Spleen (tissue), 11 donors: Measurements from ENCODE around the gene KIF17. TPM values are rescaled to one million over a fixed set of nuclear protein-coding genes. Genes with fewer than 3 reads are reported as not detected.

Source experiments
- DNase-seq: peaks from one replicate; pipeline ENCODE4 v3.0.0-alpha.2; 2020
- H3K27ac ChIP-seq, 8 donors: fragments of 200-600 bp; sonication (generic) in 7 of 8; 1 replicate in 4 of 8; 2 replicates in 4 of 8; pipeline versions ENCODE4 v1.5.0 to v1.8.0; 2016 to 2021; ENCODE audit warnings: inconsistent platforms in 4 of 8, mild to moderate bottlenecking in 4 of 8, moderate library complexity in 1 of 8
- H3K27me3 ChIP-seq, 7 donors: fragments of 200-600 bp; sonication (generic) in 6 of 7; replicated peaks in 1 of 7; 1 replicate in 4 of 7; 2 replicates in 3 of 7; pipeline versions ENCODE4 v1.5.0 to v1.8.0; 2016 to 2021; ENCODE audit warnings: inconsistent platforms in 3 of 7, mild to moderate bottlenecking in 1 of 7
- H3K36me3 ChIP-seq, 6 donors: fragments of 200-600 bp; sonication (generic) in 5 of 6; 1 replicate in 4 of 6; 2 replicates in 2 of 6; pipeline versions ENCODE4 v1.5.0 to v1.8.0; 2016 to 2021; ENCODE audit warnings: inconsistent platforms in 2 of 6
- H3K4me1 ChIP-seq, 6 donors: fragments of 200-600 bp; sonication (generic) in 5 of 6; 1 replicate in 3 of 6; 2 replicates in 3 of 6; pipeline versions ENCODE4 v1.5.0 to v1.8.0; 2016 to 2021; ENCODE audit warnings: inconsistent platforms in 3 of 6
- H3K4me3 ChIP-seq, 8 donors: fragments of 200-600 bp; sonication (generic) in 7 of 8; 1 replicate in 4 of 8; 2 replicates in 4 of 8; pipeline versions ENCODE4 v1.5.0 to v1.8.0; 2016 to 2021; ENCODE audit warnings: inconsistent platforms in 4 of 8, mild to moderate bottlenecking in 4 of 8, moderate library complexity in 2 of 8
- H3K9me3 ChIP-seq, 8 donors: fragments of 200-600 bp; sonication (generic) in 7 of 8; 1 replicate in 4 of 8; 2 replicates in 4 of 8; pipeline versions ENCODE4 v1.5.0 to v1.8.0; 2016 to 2021; ENCODE audit warnings: inconsistent platforms in 4 of 8
- CTCF ChIP-seq, 11 experiments: fragments of 200-600 bp in 7 of 11; fragments of 450-650 bp in 4 of 11; sonication (generic) in 4 of 11; IDR thresholded peaks in 8 of 11; conservative IDR thresholded peaks in 3 of 11; 1 replicate in 7 of 11; 2 replicates in 4 of 11; pipeline versions ENCODE4 v1.4.0 to v1.8.0; 2016 to 2021; ENCODE audit warnings: antibody characterized with exemption in 11 of 11, inconsistent platforms in 4 of 11, mild to moderate bottlenecking in 1 of 11
- POLR2A ChIP-seq, 3 donors: fragments of 450-650 bp; IDR thresholded peaks; one replicate each; pipeline ENCODE4 v1.5.1; 2017; ENCODE audit warnings: antibody characterized with exemption in 3 of 3, mild to moderate bottlenecking in 1 of 3
- POLR2AphosphoS5 ChIP-seq, 3 donors: sonication (generic); formaldehyde crosslinking; IDR thresholded peaks; one replicate each; pipeline ENCODE4 v1.5.1; 2017; ENCODE audit warnings: antibody characterized with exemption in 3 of 3
- WGBS, 5 donors: extraction: QIAGEN DNeasy Blood & Tissue Kit in 3 of 5; methylation state at CpG; one replicate each; pipeline versions ENCODE4 v1.1.5 to v1.1.7; 2013 to 2018; 5-methylcytosine and 5-hydroxymethylcytosine counted together
- intact Hi-C: fragments of 100-400 bp; cut with DNase I; formaldehyde crosslinking; loops from one replicate; pipeline ENCODE4 v1.15.0; 2023; ENCODE audit warnings: low total_unique reads
- polyA plus RNA-seq, 3 donors: library from polyadenylated mRNA; stranded (reverse); fragments of 200-250 nt; gene quantifications; one replicate each; pipeline ENCODE4 v1.2.1, GENCODE V29; 2013
- total RNA-seq, 7 donors: library from RNA; depleted of rRNA in 3 of 7; stranded (reverse); fragments of >200 nt in 3 of 7; fragmentation: NEBNext Ultra II Directional in 4 of 7; extraction: Animal tissue kit (Norgen Biotek cat#: 25700) in 4 of 7; gene quantifications; one replicate each; pipeline versions ENCODE4 v1.1.0 to v1.2.1, GENCODE V29; 2016 to 2021
- donor health status: healthy with polysubstance abuse.
- donor health status: DM: no; HTN: no; CAD: no; lungs with moderate emphysema.
- donor health status: DM: no; HTN: no; CAD: no.
- donor health status: Bipolar disorder and iron deficiency.
- donor health status: healthy.
- donor health status: DM: no; HTN: no; CAD: no.
- donor health status: DM: yes; HTN: yes; CAD: no.

KIF17 gene
- total and polyA plus RNA-seq, 10 donors = 8.3 to 82.2 (median 47.6) TPM

- no peak overlapping the region for H3K27ac ChIP-seq
- H3K27me3 ChIP-seq = no peaks in the 10 kb centered on the region
- H3K36me3 ChIP-seq = peaks cover 0 to 13% (median 2%) of the 10 kb centered on the region in 6 donors
- 89 to 96% (median 95%) methylated on average over 3 of the region's 3 CpGs for WGBS, 5 donors
- no peak for DNase-seq
- no peak for TF ChIP-seq POLR2A (IDR thresholded peaks at IDR 0.05)
- no peak for TF ChIP-seq CTCF (IDR thresholded peaks at IDR 0.05 in 8 of 11, conservative IDR thresholded peaks at IDR 0.05 in 3 of 11)
- no peak for TF ChIP-seq POLR2AphosphoS5 (IDR thresholded peaks at IDR 0.05)
- H3K9me3 ChIP-seq = peaks cover 0 to 19% (median 0%) of the 10 kb centered on the region in 8 donors
- intact Hi-C loops = no loop called here
- no peak overlapping the region for H3K4me3 ChIP-seq
- peaks cover 8 to 41% (median 18%) of the 10 kb centered on the region in 6 donors for H3K4me1 ChIP-seq
Observed at GRCh38 chr1:20632386-20632785, 85.4 kb downstream of the KIF17 start.

- intact Hi-C loops = no loop called here
- H3K36me3 ChIP-seq = no peaks in the 10 kb centered on the region
- peaks cover 8 to 26% (median 17%) of the 10 kb centered on the region in 6 donors for H3K4me1 ChIP-seq
- H3K27me3 ChIP-seq = no peaks in the 10 kb centered on the region
- H3K4me3 ChIP-seq = no peak overlapping the region
- no peak overlapping the region for H3K27ac ChIP-seq
- DNase-seq = no peak
- 45 to 59% (median 54%) methylated on average over 4 of the region's 4 CpGs for WGBS, 5 donors
- H3K9me3 ChIP-seq = peaks cover 0 to 19% (median 0%) of the 10 kb centered on the region in 8 donors
- no peak for TF ChIP-seq POLR2AphosphoS5 (IDR thresholded peaks at IDR 0.05)
- no peak for TF ChIP-seq CTCF (IDR thresholded peaks at IDR 0.05 in 8 of 11, conservative IDR thresholded peaks at IDR 0.05 in 3 of 11)
- TF ChIP-seq POLR2A (IDR thresholded peaks at IDR 0.05) = no peak
Observed at GRCh38 chr1:20630729-20631128, 87.1 kb downstream of the KIF17 start.

GRCh38 chr1:20626524-20626923, 91.3 kb downstream of the KIF17 start:
- no peak for DNase-seq
- no peak overlapping the region for H3K4me3 ChIP-seq
- no peaks in the 10 kb centered on the region for H3K4me1 ChIP-seq
- H3K9me3 ChIP-seq = peaks cover 0 to 19% (median 0%) of the 10 kb centered on the region in 8 donors
- H3K27me3 ChIP-seq = no peaks in the 10 kb centered on the region
- no peaks in the 10 kb centered on the region for H3K36me3 ChIP-seq
- intact Hi-C loops = no loop called here
- TF ChIP-seq CTCF (IDR thresholded peaks at IDR 0.05 in 8 of 11, conservative IDR thresholded peaks at IDR 0.05 in 3 of 11) (no peak), POLR2A (IDR thresholded peaks at IDR 0.05) (no peak), POLR2AphosphoS5 (IDR thresholded peaks at IDR 0.05) (no peak)
- WGBS, 5 donors = 69 to 79% (median 76%) methylated on average over 1 of the region's 1 CpG
- no peak overlapping the region for H3K27ac ChIP-seq

GRCh38 chr1:20626098-20626427, 91.7 kb downstream of the KIF17 start:
- Histone ChIP-seq H3K4me1 (no peaks in the 10 kb centered on the region), H3K4me3 (no peak overlapping the region), H3K9me3 (peaks cover 0 to 19% (median 0%) of the 10 kb centered on the region in 8 donors), H3K36me3 (no peaks in the 10 kb centered on the region), H3K27me3 (no peaks in the 10 kb centered on the region), H3K27ac (no peak overlapping the region)
- WGBS, 5 donors = 18 to 50% (median 48%) methylated on average over 1 of the region's 1 CpG
- TF ChIP-seq CTCF (IDR thresholded peaks at IDR 0.05 in 8 of 11, conservative IDR thresholded peaks at IDR 0.05 in 3 of 11) (no peak), POLR2A (IDR thresholded peaks at IDR 0.05) (no peak), POLR2AphosphoS5 (IDR thresholded peaks at IDR 0.05) (no peak)
- no peak for DNase-seq
- intact Hi-C loops = no loop called here
